Measurements from ENCODE around the gene NEU3.
"Not testable (repeated sequence)": the region's sequence is repeated elsewhere in the genome, so short reads cannot be mapped to it uniquely, and the experiment has no call there.

DNA sequence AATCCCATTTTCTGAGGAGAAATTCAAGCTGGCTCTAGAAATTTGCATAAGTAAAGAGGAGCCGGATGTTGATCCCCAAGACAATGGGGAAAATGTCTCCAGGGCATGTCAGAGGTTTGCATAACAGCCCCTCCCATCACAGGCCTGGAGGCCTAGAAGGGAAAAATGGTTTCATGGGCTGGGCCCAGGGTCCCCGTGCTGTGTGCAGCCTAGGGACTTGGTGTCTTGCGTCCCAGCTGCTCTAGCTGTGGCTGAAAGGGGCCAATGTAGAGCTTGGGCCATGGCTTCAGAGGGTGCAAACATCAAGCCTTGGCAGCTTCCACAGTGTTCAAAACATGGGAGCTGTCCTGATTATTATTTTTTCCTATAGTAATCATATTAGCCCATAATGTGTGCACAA is 30.5 kb downstream of the NEU3 start:
- not testable (repeated sequence) for TF ChIP-seq POLR2AphosphoS5 (IDR thresholded peaks at IDR 0.05; ENCODE audit: insufficient read depth in 1 of 2, low read depth in 1 of 2); CTCF (IDR thresholded peaks at IDR 0.05)

Data from vagina (tissue), 2 donors.